ENCODE measurements around the gene C16orf89. TPM values are rescaled to one million over a fixed set of nuclear protein-coding genes. Genes with fewer than 3 reads are reported as not detected.
A peak's percentile ranks its signal among the peaks of the same experiment; 100 is the strongest.

Gene C16orf89
- total RNA-seq, 6 experiments from 2014 or later = not detected

DNA sequence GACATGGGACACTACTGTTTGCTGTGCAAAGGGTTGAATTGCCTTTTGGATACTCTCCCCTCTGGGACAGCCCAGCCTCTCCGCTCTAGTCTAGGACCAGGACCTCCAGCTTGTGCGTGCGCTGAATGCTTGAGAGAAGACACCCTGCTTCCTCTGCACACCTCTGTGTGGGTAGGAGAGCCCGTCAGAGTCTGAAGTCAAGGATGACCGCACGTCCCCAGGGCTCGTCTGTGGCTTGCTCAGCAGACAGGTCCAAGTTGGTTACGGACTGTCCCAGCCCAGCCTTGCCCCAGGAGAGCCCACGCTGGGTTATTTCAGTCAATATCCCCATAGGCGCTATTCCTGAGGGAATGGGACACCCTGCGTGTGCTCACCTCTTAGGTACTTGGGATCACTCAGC is 3.7 kb downstream of the C16orf89 start:
- no peak overlapping the region for H3K27ac Mint-ChIP-seq
- H3K36me3 Mint-ChIP-seq (ENCODE audit: low read depth) = no peaks in the 10 kb centered on the region
- H3K4me1 Mint-ChIP-seq (ENCODE audit: low read depth) = no peaks in the 10 kb centered on the region
- H3K4me3 Mint-ChIP-seq = no peak overlapping the region
- peaks cover 25% of the 10 kb centered on the region for H3K27me3 Mint-ChIP-seq (ENCODE audit: insufficient read depth)
- TF ChIP-seq, protein P1, sequence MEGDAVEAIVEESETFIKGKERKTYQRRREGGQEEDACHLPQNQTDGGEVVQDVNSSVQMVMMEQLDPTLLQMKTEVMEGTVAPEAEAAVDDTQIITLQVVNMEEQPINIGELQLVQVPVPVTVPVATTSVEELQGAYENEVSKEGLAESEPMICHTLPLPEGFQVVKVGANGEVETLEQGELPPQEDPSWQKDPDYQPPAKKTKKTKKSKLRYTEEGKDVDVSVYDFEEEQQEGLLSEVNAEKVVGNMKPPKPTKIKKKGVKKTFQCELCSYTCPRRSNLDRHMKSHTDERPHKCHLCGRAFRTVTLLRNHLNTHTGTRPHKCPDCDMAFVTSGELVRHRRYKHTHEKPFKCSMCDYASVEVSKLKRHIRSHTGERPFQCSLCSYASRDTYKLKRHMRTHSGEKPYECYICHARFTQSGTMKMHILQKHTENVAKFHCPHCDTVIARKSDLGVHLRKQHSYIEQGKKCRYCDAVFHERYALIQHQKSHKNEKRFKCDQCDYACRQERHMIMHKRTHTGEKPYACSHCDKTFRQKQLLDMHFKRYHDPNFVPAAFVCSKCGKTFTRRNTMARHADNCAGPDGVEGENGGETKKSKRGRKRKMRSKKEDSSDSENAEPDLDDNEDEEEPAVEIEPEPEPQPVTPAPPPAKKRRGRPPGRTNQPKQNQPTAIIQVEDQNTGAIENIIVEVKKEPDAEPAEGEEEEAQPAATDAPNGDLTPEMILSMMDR (IDR thresholded peaks at IDR 0.05) = no peak
- no peak for DNase-seq
- no peaks in the 10 kb centered on the region for H3K9me3 Mint-ChIP-seq

DNA sequence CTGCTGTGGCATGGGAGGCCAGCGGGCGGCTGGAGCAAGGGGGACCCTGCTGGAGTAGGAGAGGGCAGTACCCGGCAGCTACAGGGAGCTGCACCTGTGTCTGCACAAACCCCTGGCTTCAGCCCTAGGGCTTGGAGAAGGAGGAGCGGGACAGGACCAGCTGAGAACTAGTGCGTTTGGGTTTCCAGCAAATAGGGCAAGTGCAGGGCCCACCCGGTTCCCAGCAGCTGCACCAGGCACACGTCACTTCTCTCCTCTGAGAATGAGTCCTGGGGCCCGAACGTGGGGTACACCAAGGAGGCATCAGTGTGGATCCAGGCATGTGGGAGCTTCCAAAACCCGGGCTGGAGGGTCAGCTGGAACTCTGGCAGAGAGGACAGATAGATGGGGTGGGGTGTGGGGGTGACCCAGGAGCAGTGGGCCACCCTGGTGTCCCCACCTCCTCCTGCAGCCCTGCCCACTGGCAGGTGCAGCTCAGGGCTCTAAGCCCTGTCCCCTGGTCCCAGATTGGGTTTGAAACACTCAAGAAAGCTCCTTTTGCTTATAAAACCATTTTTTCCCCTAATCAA is 5.6 kb downstream of the C16orf89 start:
- DNase-seq = no peak
- Mint-ChIP-seq H3K27me3 (ENCODE audit: insufficient read depth) (peaks cover 19% of the 10 kb centered on the region), H3K4me3 (no peak overlapping the region), H3K9me3 (no peaks in the 10 kb centered on the region), H3K27ac (no peak overlapping the region), H3K36me3 (ENCODE audit: low read depth) (no peaks in the 10 kb centered on the region), H3K4me1 (ENCODE audit: low read depth) (no peaks in the 10 kb centered on the region)
- TF ChIP-seq, protein P1 (IDR thresholded peaks at IDR 0.05) = no peak

DNA sequence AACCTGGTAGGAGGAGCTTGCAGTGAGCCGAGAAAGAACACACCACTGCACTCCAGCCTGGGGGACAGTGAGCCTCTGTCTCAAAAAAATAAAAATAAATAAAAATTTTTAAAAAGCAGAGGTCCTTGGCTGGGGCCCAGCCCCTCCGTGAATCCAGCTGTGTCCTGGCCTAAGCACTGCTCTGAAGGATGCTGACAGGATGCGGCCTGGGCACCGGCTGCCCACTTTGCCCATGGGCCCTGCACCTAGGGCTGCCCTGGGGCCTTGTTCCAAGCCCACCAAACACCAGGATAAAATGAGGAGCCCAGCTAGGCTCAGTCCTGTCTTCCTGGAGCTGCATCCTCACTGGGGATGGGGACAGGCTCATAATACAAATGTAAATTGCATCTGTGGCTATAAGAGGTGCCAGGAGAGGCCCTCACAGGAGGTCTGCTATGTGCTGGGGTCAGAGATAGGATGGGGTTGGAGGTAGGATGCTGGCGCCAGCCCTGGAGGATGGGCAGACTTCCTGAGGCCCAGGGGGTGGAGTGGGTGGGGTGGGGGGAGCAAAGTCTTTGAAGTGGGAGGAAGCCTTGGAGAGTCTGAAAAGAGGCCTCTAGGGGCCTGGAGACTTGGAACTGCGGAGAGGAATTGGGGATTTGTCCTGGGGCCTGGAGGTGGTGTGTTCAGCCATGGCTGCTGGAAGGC is 6.2 kb downstream of the C16orf89 start:
- Mint-ChIP-seq H3K36me3 (ENCODE audit: low read depth) (no peaks in the 10 kb centered on the region), H3K27ac (no peak overlapping the region), H3K4me1 (ENCODE audit: low read depth) (no peaks in the 10 kb centered on the region), H3K27me3 (ENCODE audit: insufficient read depth) (peaks cover 20% of the 10 kb centered on the region), H3K4me3 (no peak overlapping the region), H3K9me3 (no peaks in the 10 kb centered on the region)
- DNase-seq = no peak
- TF ChIP-seq, protein P1 (IDR thresholded peaks at IDR 0.05) = no peak

DNA sequence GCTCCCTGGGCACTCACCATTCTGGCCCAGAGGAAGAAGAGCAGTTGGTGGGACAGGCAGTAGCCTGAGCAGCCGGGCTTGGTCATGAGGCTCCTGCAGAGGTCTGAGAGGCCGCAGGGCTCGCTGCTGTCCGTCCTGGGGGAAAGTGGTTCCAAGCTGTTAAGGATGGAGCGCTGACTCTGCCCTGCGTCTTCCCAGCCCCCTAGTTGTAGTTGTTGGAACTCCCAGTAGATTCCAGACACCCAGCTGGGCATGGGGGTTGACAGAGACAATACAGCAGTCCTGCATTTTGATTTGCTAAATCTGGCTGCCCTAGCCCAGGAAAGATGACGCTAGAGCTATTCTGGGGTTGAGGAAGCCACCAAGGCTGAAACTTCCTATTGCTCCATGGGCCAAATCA is 7.3 kb downstream of the C16orf89 start:
- no peak for DNase-seq
- no peaks in the 10 kb centered on the region for H3K4me1 Mint-ChIP-seq (ENCODE audit: low read depth)
- H3K27me3 Mint-ChIP-seq (ENCODE audit: insufficient read depth) = peaks cover 23% of the 10 kb centered on the region
- H3K27ac Mint-ChIP-seq = no peak overlapping the region
- no peak overlapping the region for H3K4me3 Mint-ChIP-seq
- TF ChIP-seq, protein P1 (IDR thresholded peaks at IDR 0.05) = peak; percentile 54
- H3K36me3 Mint-ChIP-seq (ENCODE audit: low read depth) = no peaks in the 10 kb centered on the region
- H3K9me3 Mint-ChIP-seq = no peaks in the 10 kb centered on the region

DNA sequence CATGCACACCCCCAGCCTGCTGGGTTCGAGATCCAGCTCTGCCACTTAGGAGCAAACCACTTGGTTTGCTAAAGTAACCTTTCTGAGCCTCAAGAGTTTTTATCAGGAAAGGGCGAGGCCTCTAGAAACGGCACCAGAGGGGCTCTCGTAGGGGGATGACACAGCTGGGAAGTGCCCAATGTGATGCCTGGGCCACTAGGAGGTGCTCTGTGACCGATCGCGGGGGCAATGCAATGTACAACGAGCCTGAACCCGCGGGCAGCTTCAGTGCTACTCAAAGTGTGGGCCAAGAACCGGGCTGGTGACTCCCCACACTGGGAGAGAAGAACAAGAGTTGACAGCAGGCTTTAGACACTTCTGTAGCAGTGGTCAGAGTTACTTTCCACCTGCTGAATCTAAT is 9.4 kb downstream of the C16orf89 start:
- H3K4me3 Mint-ChIP-seq = no peak overlapping the region
- no peak overlapping the region for H3K27ac Mint-ChIP-seq
- no peak for DNase-seq
- H3K27me3 Mint-ChIP-seq (ENCODE audit: insufficient read depth) = peaks cover 15% of the 10 kb centered on the region
- H3K4me1 Mint-ChIP-seq (ENCODE audit: low read depth) = no peaks in the 10 kb centered on the region
- H3K36me3 Mint-ChIP-seq (ENCODE audit: low read depth) = no peaks in the 10 kb centered on the region
- H3K9me3 Mint-ChIP-seq = no peaks in the 10 kb centered on the region
- TF ChIP-seq, protein P1 (IDR thresholded peaks at IDR 0.05) = peak; percentile 61
